ENCODE measurements around the gene USP12.
A peak's percentile ranks its signal among the peaks of the same experiment; 100 is the strongest.

The USP12 gene

DNA sequence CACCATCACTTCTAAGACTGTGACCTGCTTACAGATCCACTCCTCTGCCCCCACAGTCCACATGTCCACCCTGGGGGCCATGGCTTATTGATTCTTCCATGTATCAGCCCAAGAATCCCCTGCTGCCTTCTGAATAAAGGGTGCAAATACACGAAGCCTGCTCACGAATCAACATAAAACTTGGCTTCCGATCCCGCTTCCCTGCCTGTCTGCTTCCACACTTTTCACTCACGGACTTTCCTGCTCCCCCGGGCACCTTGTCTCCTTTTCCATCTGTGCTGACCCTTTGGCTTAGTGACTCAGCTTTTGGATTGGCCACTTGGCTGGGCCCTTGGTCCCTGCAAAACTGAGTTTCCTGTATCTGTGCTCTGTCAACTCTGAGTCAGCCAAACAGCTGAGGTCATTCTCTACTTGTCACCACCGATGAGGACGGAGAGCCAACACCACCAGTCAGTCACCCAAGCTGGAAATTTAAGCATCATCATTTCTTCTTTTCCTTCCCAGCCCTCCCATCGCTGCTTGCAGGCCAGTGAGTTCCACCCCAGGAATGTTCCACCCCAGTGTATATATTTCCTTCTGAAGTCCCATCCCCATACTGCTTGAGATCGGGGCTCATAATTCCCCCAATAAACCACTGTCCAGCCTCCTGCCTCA lies 11.4 kb upstream of the USP12 start:
- no peak for DNase-seq

DNA sequence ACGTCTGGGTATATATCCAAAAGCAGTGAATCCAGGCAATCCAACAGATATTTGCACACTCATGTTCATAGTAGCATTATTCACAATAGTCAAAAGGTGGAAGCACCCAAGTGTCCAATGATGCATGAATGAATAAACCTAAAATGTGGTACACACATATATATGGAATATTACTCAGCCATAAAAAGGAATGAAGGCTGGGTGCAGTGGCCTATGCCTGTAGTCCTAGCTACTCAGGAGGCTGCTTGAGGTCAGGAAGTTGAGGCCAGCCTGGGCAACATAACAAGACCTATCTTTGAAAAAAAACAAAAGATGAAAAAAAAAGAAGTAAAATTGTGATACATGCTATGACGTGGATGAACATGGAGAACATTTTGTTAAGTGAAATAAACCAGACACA lies 10.4 kb upstream of the USP12 start:
- DNase-seq = no peak

DNA sequence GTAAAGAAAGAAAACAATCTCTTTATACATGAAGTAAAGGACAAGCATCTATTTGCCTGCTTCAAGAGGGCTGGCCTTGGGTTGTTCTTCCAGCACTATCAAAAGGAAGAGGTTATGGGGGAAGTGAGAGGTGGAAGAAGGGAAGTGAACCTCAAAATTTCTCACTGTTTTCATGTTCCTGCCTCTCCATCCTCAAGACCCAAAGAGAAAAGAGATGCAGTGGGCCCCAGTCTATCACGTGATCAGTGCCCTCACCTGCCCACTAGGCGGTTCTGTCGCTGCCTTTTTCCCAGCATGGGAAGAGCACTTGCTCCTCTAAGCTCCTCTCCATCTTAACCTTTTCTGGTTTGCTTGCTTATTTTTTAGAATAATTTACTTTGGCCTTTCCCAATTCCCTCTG lies 6.2 kb upstream of the USP12 start:
- DNase-seq = no peak

DNA sequence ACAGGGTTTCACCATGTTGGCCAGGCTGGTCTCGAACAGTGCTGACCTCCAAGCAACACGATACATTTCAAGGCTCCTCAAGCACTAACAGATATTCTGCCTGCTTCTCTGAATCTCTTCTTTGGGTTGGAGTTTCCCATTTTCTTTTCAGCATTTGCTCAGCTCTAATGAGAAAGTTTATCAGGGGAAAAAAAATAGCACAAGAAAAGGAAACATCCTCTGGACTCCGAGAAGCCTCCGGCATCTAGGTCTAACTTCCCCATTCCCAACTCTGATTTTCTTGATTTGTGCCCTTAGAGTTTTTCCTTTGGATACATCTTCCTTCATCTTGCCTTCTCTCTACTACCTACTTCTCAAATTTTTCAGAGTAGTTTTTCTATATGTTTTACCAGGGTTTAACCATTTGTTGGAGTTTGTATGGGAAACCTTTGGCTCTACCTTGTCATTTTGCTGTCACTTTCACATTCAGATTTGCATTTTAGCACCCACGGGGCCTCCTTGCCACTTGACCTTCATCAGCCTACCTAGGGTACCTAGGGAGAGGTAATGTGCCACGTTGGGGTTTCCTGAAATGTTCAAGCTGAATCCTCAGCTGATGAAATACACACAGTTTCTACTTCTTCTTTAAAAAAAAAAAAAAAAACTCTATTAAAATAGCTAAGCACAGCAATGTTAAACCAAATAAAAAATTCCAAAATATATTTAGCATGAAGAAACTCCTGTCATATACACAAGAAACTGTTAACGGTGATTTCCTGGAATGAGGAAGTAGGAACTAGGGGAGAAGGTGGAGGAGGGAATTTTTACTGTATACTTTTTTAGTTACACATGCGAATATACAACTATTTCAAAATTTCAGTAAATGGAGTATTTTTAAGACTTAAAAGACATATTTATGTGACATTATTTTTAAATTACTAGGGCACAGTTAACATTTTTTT lies 5.1 kb upstream of the USP12 start:
- no peak for DNase-seq

DNA sequence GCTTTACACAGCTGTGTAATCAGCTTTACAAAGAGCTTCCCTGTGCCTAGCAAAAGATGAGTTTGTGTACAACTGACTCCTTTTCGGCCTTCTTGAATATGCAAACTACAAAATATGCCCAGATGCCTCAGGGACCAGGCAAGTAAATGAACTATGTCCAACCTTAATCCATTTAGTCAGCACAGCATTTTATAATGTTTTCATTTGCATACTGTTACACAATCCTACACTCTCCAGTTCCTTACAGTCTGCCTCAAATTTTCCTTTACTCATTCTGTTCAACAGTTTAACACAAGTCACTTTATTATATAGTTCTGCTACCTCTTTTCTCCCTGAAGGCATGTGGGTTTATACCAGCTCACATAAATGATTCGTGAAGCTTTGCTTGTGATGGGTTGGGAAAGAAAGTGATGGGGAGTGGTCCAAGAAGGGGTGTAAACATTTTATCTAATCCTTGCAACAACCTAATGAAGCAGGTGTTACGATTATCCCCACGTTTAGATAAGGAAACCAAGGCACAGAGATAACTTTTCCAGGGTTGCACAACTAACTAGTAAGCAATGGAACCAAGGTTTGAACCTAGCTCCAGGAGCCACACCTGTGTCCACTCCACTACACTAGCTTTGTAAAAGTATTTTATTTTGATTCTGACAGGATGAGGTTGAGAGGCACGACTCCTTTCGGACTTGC lies 3.3 kb upstream of the USP12 start:
- no peak for DNase-seq

DNA sequence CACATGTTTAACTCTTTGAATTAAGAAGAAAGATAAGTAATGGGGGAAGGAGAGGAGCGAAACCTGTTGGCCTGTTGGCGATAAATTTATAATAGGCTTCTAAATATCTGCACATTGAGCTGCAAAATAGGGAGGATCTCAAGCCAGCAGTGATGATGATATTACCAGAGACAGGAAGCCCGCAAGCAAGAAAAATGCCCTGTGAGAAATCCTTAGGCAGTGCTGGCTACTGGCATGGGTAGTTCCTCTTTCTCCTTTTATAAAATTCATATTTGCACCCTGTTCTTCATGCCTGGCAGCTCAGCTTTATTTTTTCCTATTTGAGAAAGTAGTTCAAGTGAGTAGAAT lies 858 bp upstream of the USP12 start:
- no peak for DNase-seq

DNA sequence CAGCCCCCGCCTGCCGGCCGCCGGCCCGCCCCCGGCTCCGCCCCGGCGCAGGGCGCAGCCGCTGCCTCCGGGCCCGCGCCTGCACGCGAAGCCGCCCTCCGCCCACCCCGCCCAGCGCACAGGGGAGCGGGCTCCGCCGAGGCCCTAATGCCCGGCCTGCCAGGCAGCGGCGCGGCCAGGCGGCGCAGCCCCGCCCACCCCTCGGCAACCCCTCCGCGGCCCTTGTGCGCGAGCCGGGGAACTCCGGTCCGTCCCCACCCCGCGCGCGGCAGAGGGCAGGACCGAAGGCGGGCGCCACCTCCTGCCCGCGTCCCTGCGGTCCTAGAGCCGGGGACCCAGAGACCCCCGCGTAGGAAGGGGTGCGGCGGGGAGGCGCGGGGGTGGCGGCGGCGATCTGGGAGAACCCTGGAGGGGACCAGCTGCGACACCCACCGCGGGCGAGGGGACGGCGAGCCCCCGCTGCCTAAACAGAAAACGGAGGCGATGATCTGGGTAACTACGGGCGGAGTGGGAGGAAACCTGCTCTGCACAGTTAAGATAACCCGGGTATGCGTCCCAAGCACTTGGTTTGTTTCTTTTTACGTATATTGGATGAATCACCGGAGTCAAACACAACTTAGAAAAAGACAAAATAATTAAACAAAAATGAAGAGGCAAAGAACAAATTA lies 350 bp upstream of the USP12 start:
- peak; percentile 46 for DNase-seq

DNA sequence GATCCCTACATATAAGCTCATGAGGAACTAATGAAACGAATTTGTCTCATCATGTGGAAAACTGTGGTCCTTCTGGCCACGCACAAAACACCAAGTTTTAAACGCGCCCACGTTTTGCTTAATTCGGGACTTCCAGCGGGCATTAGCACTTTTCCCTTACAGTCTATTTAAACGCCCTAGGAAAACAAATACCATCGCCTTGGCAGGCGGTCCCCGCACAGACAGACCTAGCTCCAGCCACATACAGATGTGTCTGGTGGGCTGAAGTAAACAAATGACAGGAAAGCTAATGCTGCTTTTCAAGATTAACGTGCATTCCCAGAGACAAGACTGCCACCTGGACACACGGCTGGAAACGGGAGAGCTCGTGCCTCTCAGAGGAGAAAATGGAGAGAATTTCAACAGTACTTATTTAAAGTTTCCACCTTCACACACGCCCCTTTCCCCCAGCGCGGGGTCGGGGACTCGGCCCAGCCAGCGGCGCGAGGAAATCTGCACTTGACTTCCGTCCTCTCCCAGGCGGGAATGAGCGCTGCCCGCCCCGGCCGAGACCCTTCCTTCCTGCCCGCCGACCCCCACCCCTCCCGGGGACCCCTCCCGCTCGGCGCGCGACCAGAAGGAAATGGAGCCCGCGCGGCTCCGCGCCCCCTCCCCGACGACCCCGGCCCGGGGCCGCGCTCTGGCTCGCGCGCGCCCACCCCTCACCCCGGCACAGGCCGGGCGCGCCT lies 931 bp downstream of the USP12 start:
- DNase-seq = peak; percentile 78

DNA sequence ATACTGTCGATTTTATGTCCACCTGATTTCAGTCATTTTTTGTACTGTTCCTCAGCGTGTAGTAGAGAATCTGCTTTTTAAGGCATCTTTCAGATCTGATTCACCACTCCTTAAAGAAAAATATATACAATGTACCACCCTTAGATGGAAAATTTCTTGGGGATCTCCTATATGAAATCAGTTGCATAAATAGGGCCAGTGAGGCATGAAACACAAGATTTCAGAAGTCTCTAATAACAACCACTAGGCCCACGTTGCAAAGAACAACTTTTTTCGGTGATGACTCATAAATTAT lies 1.4 kb downstream of the USP12 start:
- DNase-seq = no peak

DNA sequence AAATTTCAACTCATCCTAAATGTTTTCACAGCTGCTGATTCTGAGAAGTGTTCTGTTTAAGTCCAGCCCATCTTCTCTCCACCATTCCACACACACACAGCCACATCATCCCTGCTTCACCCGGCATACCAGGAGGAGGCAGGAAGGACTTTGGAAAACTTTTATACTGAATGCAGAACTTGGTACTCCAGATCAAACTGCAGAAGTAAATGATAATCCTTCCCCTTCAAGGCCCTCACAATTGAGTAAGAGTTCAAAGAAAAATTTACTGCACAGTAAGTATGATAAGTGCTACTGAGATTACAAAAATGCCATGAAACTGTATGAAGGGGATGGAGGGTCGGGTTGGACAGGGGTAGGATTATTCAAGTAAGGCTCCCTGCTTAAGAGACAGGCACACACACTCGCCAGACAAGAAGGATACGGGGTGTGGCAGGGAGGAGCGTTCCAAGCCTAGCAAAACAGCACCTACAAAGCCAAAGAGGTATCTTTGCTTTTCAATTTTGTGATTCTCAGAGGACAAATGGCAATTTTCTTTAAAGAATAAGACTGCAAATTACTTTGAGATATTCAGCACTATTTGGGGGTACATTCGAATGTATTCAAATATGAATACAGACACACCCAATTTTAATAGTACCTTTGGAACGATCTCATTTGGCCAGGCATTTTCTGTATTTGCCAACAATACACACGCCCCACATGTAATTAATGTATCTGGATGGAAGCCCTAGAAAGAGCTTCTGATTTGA lies 2.5 kb downstream of the USP12 start:
- no peak for DNase-seq

DNA sequence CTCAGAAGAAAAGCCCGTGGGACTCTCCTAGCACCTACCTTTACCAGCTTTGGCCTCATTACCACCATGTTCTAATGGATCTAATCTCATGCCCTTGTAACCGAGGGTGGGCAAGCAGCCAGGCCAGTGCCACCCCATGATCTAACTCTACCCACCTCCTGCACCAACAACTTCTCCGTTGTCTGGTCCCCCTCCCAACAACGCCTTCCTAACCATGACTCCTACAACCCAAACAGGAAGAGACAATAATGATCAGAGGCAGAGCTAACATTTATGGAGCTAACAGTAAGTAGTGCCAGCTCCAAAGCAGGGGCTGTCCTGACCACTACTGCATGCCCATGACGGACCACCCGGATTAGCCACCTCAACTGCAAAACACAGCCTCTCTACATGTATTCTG lies 3.5 kb downstream of the USP12 start:
- DNase-seq = no peak

DNA sequence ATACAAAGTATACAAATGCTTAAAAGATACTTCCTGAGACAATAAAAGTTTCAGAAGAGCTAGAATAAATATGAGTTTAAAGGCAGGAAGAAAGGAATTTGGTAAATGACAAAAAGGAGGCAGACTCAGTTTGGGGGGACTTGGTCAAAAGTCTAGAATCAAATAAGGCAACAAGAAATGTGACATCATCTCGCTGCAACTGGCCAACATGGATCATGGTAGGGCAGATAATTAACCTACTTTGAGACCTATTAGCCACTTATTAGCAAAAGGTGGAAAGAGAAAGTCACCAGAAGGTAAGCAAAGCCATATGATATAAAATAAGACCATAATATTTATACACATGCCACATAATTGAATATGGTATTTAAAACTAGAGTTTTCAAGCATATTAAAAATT lies 5.3 kb downstream of the USP12 start:
- no peak for DNase-seq

DNA sequence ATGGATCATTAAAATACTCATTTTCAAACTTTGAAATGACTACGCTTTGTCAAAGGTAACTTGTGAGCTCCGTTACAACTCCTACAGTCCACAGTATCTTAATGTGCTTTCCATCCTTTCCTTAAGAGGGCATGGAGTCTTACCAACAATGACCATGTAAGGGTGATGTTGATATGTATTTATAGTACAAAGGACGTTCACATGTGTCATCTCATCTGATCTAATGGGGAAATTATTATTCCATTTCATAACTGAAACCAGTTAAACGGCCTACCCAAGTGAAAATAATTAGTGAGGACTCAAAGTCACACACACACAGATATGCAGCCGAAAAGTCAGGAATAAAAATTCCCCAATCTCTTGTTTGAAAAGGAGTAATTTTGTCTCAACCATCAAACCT lies 9.6 kb downstream of the USP12 start:
- no peak for DNase-seq

DNA sequence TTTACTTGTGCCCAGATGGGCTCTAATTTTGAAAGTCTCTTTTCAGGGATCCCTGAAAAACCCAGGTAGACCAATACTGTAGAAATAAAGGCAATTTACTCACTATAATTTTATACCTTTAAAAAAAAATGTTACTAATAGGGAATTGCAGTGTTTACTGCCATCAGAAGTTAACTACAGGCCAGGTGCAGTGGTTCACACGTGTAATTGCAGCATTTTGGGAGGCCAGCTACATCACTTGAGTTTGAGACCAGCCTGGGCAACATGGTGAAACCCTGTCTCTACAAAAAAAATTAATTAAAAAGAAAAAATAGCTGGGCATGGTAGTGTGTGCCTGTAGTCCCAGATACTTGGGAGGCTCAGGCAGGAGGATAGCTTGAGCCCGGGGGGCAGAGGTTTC lies 10.2 kb downstream of the USP12 start:
- no peak for DNase-seq

DNA sequence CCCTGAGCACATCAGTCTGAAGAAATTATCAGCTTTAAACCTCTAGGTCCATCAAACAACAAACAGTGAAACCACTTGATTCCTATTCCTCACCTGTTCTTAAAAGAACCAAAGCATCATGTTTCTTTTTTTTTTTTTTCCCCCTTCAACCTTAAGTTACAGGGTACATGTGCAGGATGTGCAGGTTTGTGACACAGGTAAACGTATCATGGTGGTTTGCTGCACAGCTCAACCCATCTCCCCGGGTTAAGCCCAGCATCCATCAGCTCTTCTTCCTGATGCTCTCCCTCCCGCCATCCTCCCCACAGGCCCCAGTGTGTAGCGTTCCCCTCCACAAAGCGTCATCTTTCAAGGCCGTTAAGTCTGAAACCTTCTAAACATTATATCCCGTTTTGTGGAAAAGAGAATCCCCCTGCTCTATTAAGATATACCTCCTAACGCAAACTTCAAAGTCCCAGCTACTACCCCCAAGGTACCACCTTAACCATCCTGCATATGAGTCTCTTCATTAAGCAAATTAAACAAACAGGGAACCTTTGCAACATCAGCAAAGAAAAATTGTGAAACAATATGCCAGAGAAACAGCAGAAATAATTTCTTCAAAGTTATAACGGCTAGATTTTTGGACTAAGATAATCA lies 10.8 kb downstream of the USP12 start:
- DNase-seq = no peak

DNA sequence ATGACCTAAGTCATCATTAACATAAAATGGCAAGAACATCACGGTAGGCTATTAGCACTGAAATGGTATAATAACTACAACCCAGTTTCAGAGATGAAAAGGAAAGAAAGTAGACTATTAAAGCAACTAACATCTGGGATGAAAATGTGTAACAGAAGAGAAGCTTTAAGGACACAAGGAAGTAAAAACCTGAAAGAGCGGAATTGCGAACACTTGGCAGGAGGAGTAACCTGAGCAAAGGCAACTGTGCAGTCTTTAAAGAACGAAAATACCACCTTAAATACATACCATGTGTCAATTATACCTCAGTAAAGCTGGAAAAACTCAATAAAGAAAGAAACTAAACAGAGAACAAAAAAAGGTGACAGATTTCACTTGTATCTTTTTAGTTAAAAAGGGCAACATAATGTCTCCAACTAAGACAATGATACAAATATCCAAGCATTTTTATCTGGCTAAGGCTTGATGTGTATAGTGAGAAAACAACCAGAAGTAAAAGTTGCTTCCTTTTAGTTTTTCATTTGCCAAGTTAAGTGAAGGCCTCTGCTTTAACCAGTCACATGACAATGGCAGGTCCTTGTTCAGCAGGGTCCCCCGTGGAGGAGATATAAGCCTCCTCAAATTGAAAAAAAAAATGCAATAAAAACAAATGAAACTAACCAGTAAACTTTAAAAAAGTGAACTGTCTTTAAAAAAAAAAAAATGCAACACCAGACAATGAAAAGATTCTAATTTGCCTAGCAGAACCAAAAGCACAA lies 11.6 kb downstream of the USP12 start:
- no peak for DNase-seq

DNA sequence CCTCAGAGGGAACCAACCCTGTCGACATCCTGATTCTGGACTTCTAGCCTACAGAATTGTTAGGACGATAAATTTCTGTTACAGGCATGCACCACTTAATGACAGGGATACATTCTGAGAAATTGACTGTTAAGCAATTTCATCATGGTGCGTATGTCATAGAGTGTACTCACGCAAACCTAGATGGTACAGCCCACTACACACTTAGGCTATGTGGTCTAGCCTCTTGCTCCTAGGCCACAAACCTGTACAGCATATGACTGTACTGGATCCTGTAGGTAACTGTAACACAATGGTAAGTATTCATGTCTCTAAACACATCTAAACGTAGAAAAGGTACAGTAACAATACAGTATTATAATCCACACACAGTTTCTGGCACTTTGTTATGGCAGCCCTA lies 13.3 kb downstream of the USP12 start:
- no peak for DNase-seq

DNA sequence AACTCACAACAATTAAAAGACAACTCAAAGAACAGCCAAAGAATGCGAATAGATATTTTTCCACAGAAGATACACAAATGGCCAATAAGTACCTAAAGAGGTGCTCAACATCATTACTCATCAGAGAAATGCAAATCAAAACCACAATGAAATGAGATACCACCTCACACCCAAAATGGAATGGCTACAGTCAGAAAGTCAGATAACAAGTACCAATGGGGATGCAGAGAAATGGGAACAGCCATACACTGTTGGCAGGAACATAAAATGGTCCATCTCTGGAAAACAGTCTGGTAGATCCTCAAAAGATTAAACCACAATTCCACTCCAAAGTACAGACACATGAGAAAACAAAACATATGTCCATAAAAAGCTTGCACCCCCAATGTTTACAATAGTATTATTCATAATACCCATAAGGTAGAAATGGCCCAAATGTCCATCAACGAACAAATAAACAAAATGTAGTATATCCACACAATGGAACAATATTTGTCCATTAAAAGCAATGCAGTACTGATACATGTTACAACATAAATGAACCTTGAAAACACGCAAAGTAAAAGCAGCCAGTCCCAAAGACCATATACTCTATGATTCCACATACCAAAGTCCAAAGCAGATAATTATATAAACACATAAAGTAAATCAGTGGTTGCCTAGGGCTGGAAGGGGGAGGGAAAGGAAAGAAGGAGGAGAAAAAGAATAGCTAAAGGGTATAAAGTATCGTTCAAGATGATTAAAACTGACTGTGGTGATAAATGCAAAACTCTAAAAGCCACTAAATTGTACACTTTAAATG lies 19.6 kb downstream of the USP12 start:
- DNase-seq = no peak

DNA sequence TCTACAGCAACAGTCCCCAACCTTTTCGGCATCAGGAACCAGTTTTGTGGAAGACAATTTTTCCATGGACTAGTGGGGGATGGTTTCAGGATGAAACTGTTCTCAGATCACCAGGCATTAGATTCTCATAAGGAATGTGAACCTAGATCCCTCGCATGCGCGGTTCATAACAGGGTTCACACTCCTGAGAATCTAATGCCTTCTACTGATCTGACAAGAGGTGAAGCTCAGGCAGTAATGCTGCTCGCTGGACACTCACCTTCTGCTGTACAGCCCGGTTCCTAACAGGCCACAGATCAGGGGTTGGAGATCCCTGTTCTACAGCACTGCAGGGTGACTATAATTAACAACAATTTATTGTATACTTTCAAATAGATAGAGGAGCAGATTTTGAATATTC lies 21.9 kb downstream of the USP12 start:
- DNase-seq = no peak

DNA sequence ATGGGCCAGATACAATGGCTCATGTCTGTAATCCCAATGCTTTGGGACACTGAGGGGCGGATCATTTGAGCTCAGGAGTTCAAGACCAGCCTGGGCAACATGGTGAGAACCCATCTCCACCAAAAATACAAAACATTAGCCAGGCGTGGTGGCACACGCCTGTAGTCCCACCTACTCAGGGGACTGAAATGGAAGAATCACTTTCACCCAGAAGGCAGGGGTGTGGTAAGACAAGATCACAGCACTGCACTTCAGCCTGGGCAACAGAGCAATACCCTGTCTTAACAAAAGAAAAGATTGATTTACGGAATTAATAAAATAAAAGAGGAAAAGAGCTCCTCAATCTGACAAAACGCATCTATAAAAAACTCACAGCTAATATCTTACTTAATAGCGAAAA lies 22.7 kb downstream of the USP12 start:
- no peak for DNase-seq
